Transverse colon (tissue), 3 donors: ENCODE data around the gene PXK.

ENCODE experiments used
- POLR2A ChIP-seq: fragments of 450-650 bp; IDR thresholded peaks from one replicate; pipeline ENCODE4 v1.6.1; 2016; ENCODE audit warnings: antibody characterized with exemption, mild to moderate bottlenecking, moderate library complexity
- TF ChIP-seq, protein P1 (sequence below), 5 experiments: fragments of 200-600 bp in 3 of 5; fragments of 450-650 bp in 2 of 5; sonication (generic) in 3 of 5; IDR thresholded peaks; 1 replicate in 2 of 5; 2 replicates in 3 of 5; pipeline ENCODE4 v1.5.1; 2016 to 2017; ENCODE audit warnings: antibody characterized with exemption in 5 of 5, inconsistent platforms in 3 of 5, mild to moderate bottlenecking in 2 of 5, moderate library complexity in 1 of 5

DNA sequence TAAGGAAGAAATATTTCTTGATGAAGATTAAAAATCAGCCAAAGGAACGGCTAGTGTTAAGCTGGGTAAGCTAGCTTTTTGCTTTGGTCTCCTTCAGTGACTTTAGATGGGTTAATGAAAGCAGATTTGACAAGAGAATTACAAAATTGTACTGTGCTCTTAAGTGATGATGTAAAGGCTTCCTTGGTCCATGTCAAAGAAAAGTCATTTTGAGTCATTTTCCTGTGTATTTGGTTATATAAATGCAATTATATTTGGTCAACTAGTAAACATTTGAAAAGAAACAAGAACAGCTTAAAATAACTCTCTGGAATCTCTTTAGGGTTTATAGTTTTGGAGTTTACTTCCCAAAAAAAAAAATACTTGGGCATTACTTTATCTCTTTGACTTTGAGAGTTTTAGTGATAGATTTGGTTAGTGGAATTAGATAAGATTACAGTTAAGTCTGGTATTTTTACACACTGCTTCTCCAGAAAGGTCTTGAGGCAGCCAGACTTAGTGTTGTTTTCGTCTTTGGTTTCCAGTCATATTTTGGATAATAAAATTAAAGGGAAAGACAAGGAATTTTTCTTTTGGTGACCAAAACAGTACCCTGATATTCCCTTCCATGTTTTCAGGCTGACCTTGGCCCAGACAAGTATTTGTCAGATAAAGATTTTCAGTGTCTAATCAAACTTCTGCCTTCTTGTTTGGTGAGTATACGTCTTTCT is 58.6 kb downstream of the PXK start:
- TF ChIP-seq, protein P1, sequence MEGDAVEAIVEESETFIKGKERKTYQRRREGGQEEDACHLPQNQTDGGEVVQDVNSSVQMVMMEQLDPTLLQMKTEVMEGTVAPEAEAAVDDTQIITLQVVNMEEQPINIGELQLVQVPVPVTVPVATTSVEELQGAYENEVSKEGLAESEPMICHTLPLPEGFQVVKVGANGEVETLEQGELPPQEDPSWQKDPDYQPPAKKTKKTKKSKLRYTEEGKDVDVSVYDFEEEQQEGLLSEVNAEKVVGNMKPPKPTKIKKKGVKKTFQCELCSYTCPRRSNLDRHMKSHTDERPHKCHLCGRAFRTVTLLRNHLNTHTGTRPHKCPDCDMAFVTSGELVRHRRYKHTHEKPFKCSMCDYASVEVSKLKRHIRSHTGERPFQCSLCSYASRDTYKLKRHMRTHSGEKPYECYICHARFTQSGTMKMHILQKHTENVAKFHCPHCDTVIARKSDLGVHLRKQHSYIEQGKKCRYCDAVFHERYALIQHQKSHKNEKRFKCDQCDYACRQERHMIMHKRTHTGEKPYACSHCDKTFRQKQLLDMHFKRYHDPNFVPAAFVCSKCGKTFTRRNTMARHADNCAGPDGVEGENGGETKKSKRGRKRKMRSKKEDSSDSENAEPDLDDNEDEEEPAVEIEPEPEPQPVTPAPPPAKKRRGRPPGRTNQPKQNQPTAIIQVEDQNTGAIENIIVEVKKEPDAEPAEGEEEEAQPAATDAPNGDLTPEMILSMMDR (IDR thresholded peaks at IDR 0.05): no peak
- no peak for TF ChIP-seq POLR2A
